SJSA1 (cell line): ENCODE data around the gene HMGCS2. TPM values are rescaled to one million over a fixed set of nuclear protein-coding genes. Genes with fewer than 3 reads are reported as not detected.
A peak's percentile ranks its signal among the peaks of the same experiment; 100 is the strongest.
"Not testable (repeated sequence)": the region's sequence is repeated elsewhere in the genome, so short reads cannot be mapped to it uniquely, and the experiment has no call there.

Experiments
- DNase-seq, 2 experiments: peaks; one replicate each; pipeline ENCODE4 v3.0.0-alpha.2; 2015 to 2020; ENCODE audit warnings: low spot score in 2 of 2, low read depth in 1 of 2
- H3K27ac ChIP-seq: fragments of 250-450 bp; sonication (Bioruptor Pico); 2 replicates; pipeline ENCODE4 v1.5.1; 2020; ENCODE audit warnings: mild to moderate bottlenecking, moderate library complexity
- H3K27me3 ChIP-seq: fragments of 250-450 bp; sonication (Bioruptor Pico); replicated peaks from 2 replicates; pipeline ENCODE4 v1.5.1; 2020; ENCODE audit warnings: mild to moderate bottlenecking, moderate library complexity
- H3K36me3 ChIP-seq: fragments of 250-450 bp; sonication (Bioruptor Pico); 2 replicates; pipeline ENCODE4 v1.5.1; 2020; ENCODE audit warnings: mild to moderate bottlenecking
- H3K4me1 ChIP-seq: fragments of 250-450 bp; sonication (Bioruptor Pico); replicated peaks from 2 replicates; pipeline ENCODE4 v1.6.1; 2021; ENCODE audit warnings: mild to moderate bottlenecking
- H3K4me3 ChIP-seq: fragments of 250-450 bp; sonication (Bioruptor Pico); 2 replicates; pipeline ENCODE4 v1.5.1; 2020; ENCODE audit warnings: mild to moderate bottlenecking
- H3K9me3 ChIP-seq: fragments of 250-450 bp; sonication (Bioruptor Pico); replicated peaks from 2 replicates; pipeline ENCODE4 v1.5.1; 2020; ENCODE audit warnings: mild to moderate bottlenecking
- total RNA-seq: library from RNA; depleted of rRNA; stranded (reverse); fragments of >200 nt; shearing (Covaris generic); gene quantifications from 2 replicates; pipeline ENCODE4 v1.2.3, GENCODE V29; 2014

HMGCS2 gene
- total RNA-seq, 1 experiment from 2014 or later, result not detected

DNA sequence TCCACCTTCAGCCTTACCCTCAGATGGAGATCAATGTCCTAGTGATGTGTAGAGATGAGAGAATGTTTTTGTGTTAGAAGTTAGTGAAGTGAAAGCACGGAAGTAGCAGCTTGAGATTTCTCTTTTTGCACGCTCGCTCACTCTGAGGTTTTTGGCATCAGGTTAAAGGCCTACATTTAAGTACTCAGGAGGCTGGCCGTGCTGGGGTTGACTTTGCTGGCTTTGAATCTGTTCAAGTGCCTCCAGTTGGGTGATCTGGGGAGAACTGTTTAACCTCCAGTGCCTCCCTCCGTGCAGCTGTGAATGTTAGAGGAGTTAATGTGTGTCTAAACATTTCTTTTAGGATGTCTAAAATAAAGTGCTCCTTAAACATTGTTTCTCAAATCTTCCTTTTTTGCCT, 43.1 kb downstream of the HMGCS2 start:
- no peaks in the 10 kb centered on the region; the same call in 1 of the 2 replicates for H3K36me3 ChIP-seq

DNA sequence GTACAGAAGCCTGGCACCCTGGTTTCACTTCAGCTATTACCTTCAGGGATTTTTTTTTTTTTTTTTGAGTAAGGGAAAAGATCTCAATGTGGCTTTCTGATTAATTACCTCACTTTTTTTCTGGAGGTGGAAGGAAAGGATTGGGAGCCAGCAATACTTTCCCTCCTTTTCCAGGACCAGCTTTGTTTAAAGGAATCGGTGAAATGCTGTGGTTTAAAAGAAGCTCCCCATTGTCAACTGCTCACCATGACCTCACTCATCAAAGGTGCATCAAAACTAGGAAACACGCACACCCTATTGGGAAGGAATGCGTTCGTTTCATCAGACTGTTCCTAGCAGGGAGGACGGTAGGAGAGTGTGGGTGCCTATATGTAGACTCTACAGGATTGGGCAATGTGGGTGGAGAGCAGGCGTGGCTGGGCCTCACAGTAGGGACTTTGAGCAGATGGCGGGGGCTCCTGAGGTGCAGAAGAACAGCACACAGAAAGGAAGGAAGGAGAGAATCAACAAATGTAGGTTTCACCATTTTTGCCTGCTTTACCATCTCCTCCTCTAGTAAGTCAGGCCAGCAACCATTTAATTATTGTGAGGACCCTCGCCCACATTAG, 44.0 kb downstream of the HMGCS2 start:
- Histone ChIP-seq H3K36me3 (no peaks in the 10 kb centered on the region), H3K27ac (no peak overlapping the region), H3K27me3 (no peaks in the 10 kb centered on the region), H3K4me3 (no peak overlapping the region), H3K4me1 (no peaks in the 10 kb centered on the region), H3K9me3 (no peaks in the 10 kb centered on the region)
- no peak for DNase-seq

More for the DNA sequence above, 43.1 kb downstream of the HMGCS2 start:
- DNase-seq, result no peak
- Histone ChIP-seq H3K27ac (no peak overlapping the region), H3K27me3 (no peaks in the 10 kb centered on the region), H3K4me3 (no peak overlapping the region), H3K9me3 (no peaks in the 10 kb centered on the region), H3K4me1 (no peaks in the 10 kb centered on the region)

DNA sequence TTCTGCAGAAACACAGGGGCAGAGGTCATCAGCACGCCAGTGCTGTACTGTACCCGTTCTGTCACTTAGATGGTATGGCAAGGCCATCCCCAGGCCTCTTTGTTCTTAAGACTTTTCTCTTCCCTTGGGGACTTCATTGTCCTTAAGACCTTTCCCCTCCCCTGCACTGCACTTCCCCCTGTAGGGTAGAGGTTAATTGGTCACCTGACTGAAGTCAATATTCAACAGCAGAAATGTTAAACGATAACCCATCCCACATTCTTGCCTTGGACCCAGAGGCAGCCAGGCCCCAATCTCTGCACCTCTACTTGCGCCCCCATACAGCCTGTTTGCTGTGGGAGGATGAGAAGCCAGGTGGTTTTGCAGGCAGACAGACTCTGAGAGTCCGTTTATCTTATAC, 46.8 kb downstream of the HMGCS2 start:
- no peak for DNase-seq
- no peak overlapping the region for H3K4me3 ChIP-seq
- no peak overlapping the region for H3K27ac ChIP-seq
- H3K4me1 ChIP-seq, result no peaks in the 10 kb centered on the region
- no peaks in the 10 kb centered on the region for H3K36me3 ChIP-seq
- no peaks in the 10 kb centered on the region for H3K9me3 ChIP-seq
- H3K27me3 ChIP-seq, result no peaks in the 10 kb centered on the region

DNA sequence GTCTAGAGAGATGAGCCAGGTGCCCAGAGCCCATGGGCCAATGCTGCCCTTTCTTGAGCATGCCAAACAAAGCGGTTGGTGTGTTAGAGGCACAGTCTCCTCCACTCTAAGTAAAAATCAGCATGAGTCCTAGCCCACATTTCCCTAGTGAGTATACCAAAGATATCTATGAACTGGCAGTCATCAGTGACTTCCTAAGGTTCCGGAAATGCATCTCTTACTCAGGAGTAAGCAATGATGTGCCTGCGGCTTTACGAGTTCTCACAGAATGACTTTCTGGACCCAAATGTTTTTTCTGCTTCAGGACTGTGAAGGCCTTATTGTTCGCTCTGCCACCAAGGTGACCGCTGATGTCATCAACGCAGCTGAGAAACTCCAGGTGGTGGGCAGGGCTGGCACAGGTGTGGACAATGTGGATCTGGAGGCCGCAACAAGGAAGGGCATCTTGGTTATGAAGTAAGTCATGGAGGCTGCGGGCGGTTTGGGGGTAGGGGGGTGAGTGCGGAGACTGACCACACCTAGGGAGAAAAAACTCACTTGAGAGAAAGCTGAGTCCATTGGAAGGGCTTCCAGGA, 47.8 kb downstream of the HMGCS2 start:
- H3K4me1 ChIP-seq, result no peaks in the 10 kb centered on the region
- H3K27ac ChIP-seq, result no peak overlapping the region
- H3K4me3 ChIP-seq, result no peak overlapping the region
- no peaks in the 10 kb centered on the region for H3K27me3 ChIP-seq
- H3K9me3 ChIP-seq, result no peaks in the 10 kb centered on the region
- DNase-seq, result no peak
- no peaks in the 10 kb centered on the region for H3K36me3 ChIP-seq

DNA sequence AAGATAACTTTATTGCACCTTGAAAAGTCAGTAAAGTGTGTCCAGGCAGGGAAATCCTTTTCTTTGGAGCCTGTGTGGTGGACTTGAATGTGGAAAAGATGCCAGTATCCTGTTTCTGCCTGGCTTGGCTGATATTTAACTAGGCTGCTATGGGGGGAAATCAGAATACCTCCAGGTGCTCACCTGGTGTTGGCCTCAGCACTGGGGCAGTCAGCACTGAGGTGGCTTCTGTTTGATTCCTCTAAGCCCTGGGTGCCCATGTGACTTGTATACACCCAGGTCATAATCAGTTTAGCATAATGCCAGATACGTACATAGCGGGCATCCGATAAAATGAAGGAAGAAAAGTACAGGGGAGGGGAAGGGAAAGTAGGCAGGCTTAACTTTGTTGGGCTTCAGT, 49.7 kb downstream of the HMGCS2 start:
- no peaks in the 10 kb centered on the region for H3K9me3 ChIP-seq
- no peak overlapping the region for H3K4me3 ChIP-seq
- DNase-seq, result no peak
- H3K4me1 ChIP-seq, result no peaks in the 10 kb centered on the region
- no peaks in the 10 kb centered on the region for H3K36me3 ChIP-seq
- no peak overlapping the region for H3K27ac ChIP-seq
- H3K27me3 ChIP-seq, result no peaks in the 10 kb centered on the region

DNA sequence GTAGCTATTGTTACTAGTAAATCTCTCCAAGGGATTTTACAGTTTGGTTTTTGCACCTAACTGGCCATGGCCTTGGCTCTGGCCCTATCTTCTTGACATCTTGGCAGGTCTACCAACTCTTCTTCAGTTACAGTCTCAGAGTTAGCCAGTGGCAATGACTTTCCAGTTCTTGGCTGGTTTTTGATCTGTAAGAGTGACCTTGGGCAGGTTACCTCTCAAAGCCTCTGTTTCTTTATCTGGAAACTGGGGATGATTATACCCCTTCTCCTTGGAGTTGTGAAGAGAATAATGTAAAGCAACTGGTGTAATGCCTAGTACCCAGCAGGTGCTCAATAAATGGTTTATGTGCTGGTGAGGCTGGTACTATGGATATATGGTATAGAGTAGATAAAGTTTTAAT, 50.3 kb downstream of the HMGCS2 start:
- Histone ChIP-seq H3K36me3 (no peaks in the 10 kb centered on the region), H3K27me3 (no peaks in the 10 kb centered on the region), H3K27ac (no peak overlapping the region), H3K4me3 (no peak overlapping the region), H3K4me1 (no peaks in the 10 kb centered on the region), H3K9me3 (no peaks in the 10 kb centered on the region)
- no peak for DNase-seq

DNA sequence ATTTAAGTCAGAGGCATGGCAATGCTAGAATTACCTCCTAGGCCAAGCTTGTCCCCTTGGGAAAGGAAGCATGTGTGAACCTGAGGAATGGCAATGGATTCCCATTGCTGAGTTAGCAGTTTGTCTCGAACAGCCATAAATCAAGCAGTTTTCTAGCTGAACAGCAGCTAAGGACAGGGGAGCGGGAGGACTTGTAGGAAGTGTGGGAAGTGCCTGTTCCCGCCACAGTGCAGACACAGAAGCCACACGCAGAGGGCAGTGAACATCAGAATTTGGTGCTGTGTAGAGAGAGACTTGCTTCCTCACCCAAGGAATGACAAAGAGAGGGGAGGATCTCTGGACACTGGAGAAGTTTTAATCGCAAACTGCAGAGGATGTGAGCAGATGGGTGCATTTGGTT, 53.2 kb downstream of the HMGCS2 start:
- H3K27ac ChIP-seq, result no peak overlapping the region
- H3K27me3 ChIP-seq, result peaks cover 14% of the 10 kb centered on the region
- H3K4me3 ChIP-seq, result no peak overlapping the region
- H3K4me1 ChIP-seq, result peaks cover 8% of the 10 kb centered on the region
- H3K36me3 ChIP-seq, result no peaks in the 10 kb centered on the region
- H3K9me3 ChIP-seq, result no peaks in the 10 kb centered on the region
- no peak for DNase-seq

DNA sequence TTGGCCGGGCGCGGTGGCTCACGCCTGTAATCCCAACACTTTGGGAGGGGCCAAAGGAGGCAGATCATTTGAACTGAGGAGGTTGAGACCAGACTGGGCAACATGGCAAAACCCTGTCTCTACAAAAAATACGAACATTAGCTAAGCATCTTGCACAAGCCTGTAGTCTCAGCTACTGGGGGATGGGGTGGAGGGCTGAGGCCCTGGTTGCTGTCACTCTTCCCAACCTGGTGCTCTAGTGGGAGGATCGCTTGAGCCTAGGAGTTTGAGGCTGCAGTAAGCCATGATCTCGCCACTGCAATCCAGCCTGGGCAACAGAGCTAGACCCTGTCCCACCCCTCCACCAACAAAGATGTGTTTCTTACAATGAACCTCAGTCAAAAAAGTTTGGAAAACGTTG, 54.1 kb downstream of the HMGCS2 start:
- no peak overlapping the region for H3K27ac ChIP-seq
- H3K4me1 ChIP-seq, result peaks cover 8% of the 10 kb centered on the region
- H3K36me3 ChIP-seq, result no peaks in the 10 kb centered on the region
- peaks cover 14% of the 10 kb centered on the region for H3K27me3 ChIP-seq
- H3K9me3 ChIP-seq, result no peaks in the 10 kb centered on the region
- no peak for DNase-seq
- no peak overlapping the region for H3K4me3 ChIP-seq

DNA sequence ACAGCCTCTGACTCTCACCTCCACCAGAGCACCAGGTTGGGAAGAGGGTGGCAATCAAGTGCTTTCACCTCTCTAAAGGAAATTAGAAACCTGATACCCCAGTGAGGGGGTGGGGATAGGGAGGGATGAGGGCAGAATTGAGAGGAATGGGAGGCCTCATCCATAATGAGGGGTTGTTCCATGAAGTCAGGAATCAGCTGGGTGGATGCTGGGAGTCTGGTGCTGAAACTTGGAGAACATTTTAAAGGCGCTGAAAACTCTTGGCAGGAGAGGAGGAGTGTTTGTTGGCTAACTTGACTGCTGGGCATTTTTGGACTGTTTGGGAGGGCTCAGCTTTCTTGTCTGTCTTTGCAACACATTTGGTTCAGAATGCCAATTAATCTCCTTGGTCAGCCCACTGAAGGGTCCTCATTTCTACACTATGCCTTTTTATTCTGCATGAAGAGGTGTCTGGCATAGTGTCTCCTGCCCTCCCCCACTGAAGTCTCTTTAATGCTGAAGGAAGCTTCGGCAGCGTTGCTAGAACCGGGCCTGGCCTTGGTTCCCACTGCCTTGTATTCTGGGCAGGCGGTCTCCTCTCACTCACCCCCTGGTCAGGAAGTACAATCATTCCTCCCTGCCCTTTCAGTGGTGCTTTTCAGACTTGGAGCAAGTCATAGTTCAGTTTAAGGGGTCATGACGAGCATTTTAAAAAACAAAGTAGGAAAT, 54.8 kb downstream of the HMGCS2 start:
- H3K36me3 ChIP-seq, result no peaks in the 10 kb centered on the region
- H3K4me1 ChIP-seq, result peaks cover 8% of the 10 kb centered on the region
- H3K9me3 ChIP-seq, result no peaks in the 10 kb centered on the region
- no peak overlapping the region for H3K27ac ChIP-seq
- no peak overlapping the region for H3K4me3 ChIP-seq
- DNase-seq, result no peak
- H3K27me3 ChIP-seq, result peaks cover 14% of the 10 kb centered on the region

DNA sequence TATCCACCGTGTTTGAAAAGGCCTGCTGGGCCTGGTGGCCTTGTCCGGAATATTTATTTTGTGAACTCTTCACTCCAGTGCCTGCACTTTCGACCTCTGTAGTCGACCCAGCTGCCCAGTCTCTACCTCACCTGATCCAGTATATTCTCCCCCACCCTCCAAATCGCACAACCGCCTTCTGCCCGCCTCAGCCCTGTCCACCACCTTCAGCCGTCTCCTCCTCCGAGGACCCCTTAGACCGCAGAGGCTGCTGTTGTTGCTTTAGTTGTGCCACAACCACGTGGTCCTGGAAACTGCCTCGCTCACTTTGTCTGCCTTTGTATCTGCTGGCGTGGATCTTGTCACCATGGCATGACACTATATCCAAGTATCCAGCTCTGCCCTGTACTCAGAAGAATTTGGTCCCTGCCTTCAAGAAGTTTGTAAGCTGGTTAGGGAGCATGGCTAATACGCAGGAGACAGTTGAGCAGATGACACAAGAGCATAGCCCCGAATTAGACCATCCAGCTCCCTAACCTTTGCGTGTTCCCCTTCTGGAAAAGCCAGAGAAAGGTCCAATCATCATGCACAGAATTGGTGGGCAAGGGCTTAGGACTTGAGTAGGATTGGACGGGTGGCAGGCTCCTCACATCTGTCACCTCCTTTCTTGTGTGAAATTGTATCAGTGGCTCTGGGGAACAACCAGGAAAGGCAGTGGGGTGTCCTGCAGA, 55.5 kb downstream of the HMGCS2 start:
- Histone ChIP-seq H3K27ac (no peak overlapping the region), H3K4me3 (peak overlapping the region; percentile 49), H3K36me3 (no peaks in the 10 kb centered on the region), H3K27me3 (peaks cover 14% of the 10 kb centered on the region), H3K9me3 (no peaks in the 10 kb centered on the region), H3K4me1 (peaks cover 8% of the 10 kb centered on the region)
- DNase-seq, result no peak

DNA sequence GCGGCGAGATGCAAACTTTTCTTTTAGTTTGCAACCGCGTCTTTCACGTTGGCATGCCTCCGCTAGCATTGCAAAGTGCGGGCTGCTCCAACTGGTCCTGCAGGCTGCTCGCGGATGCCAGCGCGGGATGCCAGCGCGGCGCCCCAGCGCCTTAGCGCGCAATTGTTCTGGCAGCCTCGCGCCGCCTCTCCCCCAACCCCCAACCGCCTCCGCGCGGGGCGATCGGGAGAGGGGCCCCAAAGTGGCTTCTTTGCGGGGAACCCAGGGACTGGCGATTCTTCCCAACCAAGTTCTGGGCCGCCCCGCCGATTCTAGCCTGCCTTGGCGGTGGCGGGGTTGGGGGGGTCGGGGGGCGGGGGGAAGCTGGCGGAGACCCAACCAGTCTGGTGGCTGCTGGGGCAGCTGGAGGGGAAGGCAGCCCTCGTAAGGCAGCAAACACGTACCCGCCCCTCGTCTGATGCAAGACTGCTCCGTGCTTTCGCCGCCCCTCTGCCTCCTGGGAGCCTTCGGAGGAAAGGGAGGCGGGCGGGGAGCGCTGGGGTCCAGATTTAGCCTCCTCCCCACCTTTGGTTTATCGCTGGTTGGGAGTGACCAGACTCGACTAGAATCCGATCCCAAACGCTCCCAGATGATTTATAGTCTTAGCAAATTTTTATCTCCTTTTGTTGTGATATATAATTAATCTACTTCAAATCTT, 56.2 kb downstream of the HMGCS2 start:
- no peaks in the 10 kb centered on the region for H3K36me3 ChIP-seq

DNA sequence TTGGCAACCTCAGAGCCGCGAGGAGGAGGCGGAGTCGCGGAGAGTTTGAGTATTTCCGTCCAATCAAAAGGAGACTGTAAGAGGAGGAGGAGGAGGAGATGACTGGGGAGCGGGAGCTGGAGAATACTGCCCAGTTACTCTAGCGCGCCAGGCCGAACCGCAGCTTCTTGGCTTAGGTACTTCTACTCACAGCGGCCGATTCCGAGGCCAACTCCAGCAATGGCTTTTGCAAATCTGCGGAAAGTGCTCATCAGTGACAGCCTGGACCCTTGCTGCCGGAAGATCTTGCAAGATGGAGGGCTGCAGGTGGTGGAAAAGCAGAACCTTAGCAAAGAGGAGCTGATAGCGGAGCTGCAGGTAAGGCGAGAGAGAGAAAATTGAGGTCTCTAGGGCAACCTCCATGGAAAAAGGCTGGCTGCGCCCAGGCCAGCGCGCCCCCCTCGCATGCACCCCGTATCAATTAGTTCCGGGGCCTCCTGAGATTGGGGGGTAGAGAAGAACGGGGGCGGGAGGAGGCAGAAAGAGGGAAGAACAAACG, 56.8 kb downstream of the HMGCS2 start, which contains the start of gene PHGDH:
Gene PHGDH, plus strand, starts transcription at position 131 of the 538 bp plus-strand sequence. Its CDS starts 89 bp downstream, at position 220.
- H3K27ac ChIP-seq, result no peak within 1 kb of the TSS
- DNase-seq, result peak; percentile 46 to 58
- H3K4me3 ChIP-seq, result peak within 1 kb of the TSS; percentile 49
- H3K9me3 ChIP-seq, result no peaks in the 10 kb centered on the region
- peaks cover 8% of the 10 kb centered on the region for H3K4me1 ChIP-seq
- H3K27me3 ChIP-seq, result peaks cover 14% of the 10 kb centered on the region
- no peaks in the 10 kb centered on the region for H3K36me3 ChIP-seq

More for the DNA sequence above, 56.2 kb downstream of the HMGCS2 start:
- no peaks in the 10 kb centered on the region for H3K9me3 ChIP-seq
- peaks cover 14% of the 10 kb centered on the region for H3K27me3 ChIP-seq
- peak overlapping the region; percentile 49 for H3K4me3 ChIP-seq
- peaks cover 8% of the 10 kb centered on the region for H3K4me1 ChIP-seq
- no peak overlapping the region for H3K27ac ChIP-seq
- peak; percentile 31 to 67 for DNase-seq

DNA sequence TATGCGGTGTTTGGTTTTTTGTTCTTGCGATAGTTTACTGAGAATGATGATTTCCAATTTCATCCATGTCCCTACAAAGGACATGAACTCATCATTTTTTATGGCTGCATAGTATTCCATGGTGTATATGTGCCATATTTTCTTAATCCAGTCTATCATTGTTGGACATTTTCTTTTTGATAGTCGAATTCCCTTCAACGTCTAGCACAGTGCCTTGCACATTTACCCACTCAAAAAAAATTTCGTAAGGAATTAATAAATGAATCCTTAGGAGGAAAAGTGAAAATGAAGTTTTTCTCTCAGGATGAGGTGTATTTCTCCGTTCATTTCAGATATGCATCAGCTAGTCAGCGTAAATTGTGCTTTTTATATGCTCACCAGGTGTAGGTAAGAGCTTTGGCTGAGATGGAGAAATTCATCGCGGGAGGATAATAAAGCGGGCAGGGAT, 57.3 kb downstream of the HMGCS2 start:
- peaks cover 14% of the 10 kb centered on the region for H3K27me3 ChIP-seq
- not testable (repeated sequence) for H3K27ac ChIP-seq, DNase-seq, H3K36me3 ChIP-seq, H3K9me3 ChIP-seq, H3K4me1 ChIP-seq
- peak overlapping the region; percentile 49 for H3K4me3 ChIP-seq
